CD14-positive monocyte (primary cell): Measurements from ENCODE around the gene VMP1. TPM values are rescaled to one million over a fixed set of nuclear protein-coding genes. Genes with fewer than 3 reads are reported as not detected.

Experiments
- DNase-seq, 3 donors: peaks; one replicate each; pipeline ENCODE4 v3.0.0-alpha.2; 2011 to 2022
- H2AFZ ChIP-seq: 2 replicates; pipeline ENCODE4 v1.6.0; 2012; ENCODE audit warnings: mild to moderate bottlenecking, low read depth, low read length, inconsistent platforms; ENCODE audit not compliant: insufficient read depth, poor library complexity, severe bottlenecking
- H3K27ac ChIP-seq, 2 donors: 1 replicate in 1 of 2; 2 replicates in 1 of 2; pipeline ENCODE4 v1.5.1; 2012 to 2013; ENCODE audit warnings: low read length in 2 of 2, control low read depth in 1 of 2, inconsistent platforms in 1 of 2, low read depth in 1 of 2, mild to moderate bottlenecking in 1 of 2
- H3K27me3 ChIP-seq, 2 donors: one replicate each; pipeline versions ENCODE4 v1.6.0 to v1.6.1; 2011 to 2013; ENCODE audit warnings: low read length in 2 of 2; ENCODE audit not compliant: control insufficient read depth in 2 of 2, insufficient read depth in 2 of 2
- H3K36me3 ChIP-seq, 2 donors: replicated peaks in 1 of 2; 1 replicate in 1 of 2; 2 replicates in 1 of 2; pipeline versions ENCODE4 v1.5.1 to v1.6.1; 2012 to 2013; ENCODE audit warnings: low read length in 2 of 2, control low read depth in 1 of 2, inconsistent platforms in 1 of 2, mild to moderate bottlenecking in 1 of 2; ENCODE audit not compliant: insufficient read depth in 2 of 2, control insufficient read depth in 1 of 2
- H3K4me1 ChIP-seq, 2 donors: 1 replicate in 1 of 2; 2 replicates in 1 of 2; pipeline versions ENCODE4 v1.5.1 to v1.6.1; 2012 to 2013; ENCODE audit warnings: low read length in 2 of 2, control low read depth in 1 of 2, inconsistent platforms in 1 of 2, mild to moderate bottlenecking in 1 of 2, moderate library complexity in 1 of 2; ENCODE audit not compliant: insufficient read depth in 2 of 2, control insufficient read depth in 1 of 2
- H3K4me2 ChIP-seq: replicated peaks from 2 replicates; pipeline ENCODE3; 2012; ENCODE audit warnings: low read length, moderate library complexity, mild to moderate bottlenecking; ENCODE audit not compliant: poor library complexity, severe bottlenecking; ENCODE audit errors: extremely low read depth
- H3K4me3 ChIP-seq, 3 experiments: fragments of 200-600 bp in 1 of 3; sonication (generic) in 1 of 3; replicated peaks in 1 of 3; 1 replicate in 2 of 3; 2 replicates in 1 of 3; pipeline ENCODE4 v1.5.1; 2011 to 2013; ENCODE audit warnings: low read length in 3 of 3, mild to moderate bottlenecking in 3 of 3, control low read depth in 2 of 3, low read depth in 2 of 3, inconsistent platforms in 1 of 3, moderate library complexity in 1 of 3
- H3K79me2 ChIP-seq: 2 replicates; pipeline ENCODE4 v1.6.0; 2012; ENCODE audit warnings: mild to moderate bottlenecking, control low read depth, inconsistent platforms, low read length, moderate library complexity; ENCODE audit not compliant: insufficient read depth
- H3K9ac ChIP-seq: 2 replicates; pipeline ENCODE4 v1.6.0; 2017; ENCODE audit warnings: low read length, mild to moderate bottlenecking; ENCODE audit not compliant: insufficient read depth, poor library complexity, severe bottlenecking
- H3K9me3 ChIP-seq, 2 donors: replicated peaks in 1 of 2; 1 replicate in 1 of 2; 2 replicates in 1 of 2; pipeline versions ENCODE4 v1.5.1 to v1.6.1; 2012 to 2013; ENCODE audit warnings: low read length in 2 of 2, control low read depth in 1 of 2; ENCODE audit not compliant: control insufficient read depth in 1 of 2, insufficient read depth in 1 of 2
- H4K20me1 ChIP-seq: 2 replicates; pipeline ENCODE4 v1.6.0; 2012; ENCODE audit warnings: mild to moderate bottlenecking, low read length, control low read depth, moderate library complexity; ENCODE audit not compliant: insufficient read depth
- H3K27ac Mint-ChIP-seq, 7 donors: one replicate each; pipeline ENCODE4 v1.8.0; 2020; ENCODE audit warnings: mild to moderate bottlenecking in 7 of 7, mixed read lengths in 7 of 7, moderate library complexity in 6 of 7, inconsistent platforms in 2 of 7
- H3K27me3 Mint-ChIP-seq, 3 donors: one replicate each; pipeline ENCODE4 v1.8.0; 2021 to 2022; ENCODE audit warnings: low read depth in 3 of 3, mild to moderate bottlenecking in 3 of 3, mixed read lengths in 3 of 3, moderate library complexity in 3 of 3, inconsistent platforms in 1 of 3
- H3K36me3 Mint-ChIP-seq, 2 donors: one replicate each; pipeline ENCODE4 v1.8.0; 2020; ENCODE audit warnings: mixed read lengths in 2 of 2, inconsistent platforms in 1 of 2, mild to moderate bottlenecking in 1 of 2
- H3K4me1 Mint-ChIP-seq: one replicate; pipeline ENCODE4 v1.8.0; 2020; ENCODE audit warnings: mild to moderate bottlenecking, mixed read lengths
- H3K4me3 Mint-ChIP-seq, 2 donors: one replicate each; pipeline ENCODE4 v1.8.0; 2020; ENCODE audit warnings: mild to moderate bottlenecking in 2 of 2, mixed read lengths in 2 of 2, moderate library complexity in 1 of 2
- H3K9me3 Mint-ChIP-seq, 7 donors: one replicate each; pipeline ENCODE4 v1.8.0; 2020 to 2022; ENCODE audit warnings: mixed read lengths in 7 of 7, mild to moderate bottlenecking in 6 of 7, moderate library complexity in 6 of 7, inconsistent platforms in 2 of 7
- WGBS: methylation state at CpG from one replicate; pipeline ENCODE4 v1.1.5; 2013; ENCODE audit warnings: missing lambda C conversion rate; ENCODE audit not compliant: insufficient coverage; 5-methylcytosine and 5-hydroxymethylcytosine counted together
- intact Hi-C, 2 donors: fragments of 100-400 bp; cut with micrococcal nuclease; formaldehyde crosslinking; loops; one replicate each; pipeline versions ENCODE4 v1.15.0 to v1.15.1; 2023
- polyA plus RNA-seq, 3 donors: library from polyadenylated mRNA; depleted of rRNA in 1 of 3; unstranded in 2 of 3; stranded (reverse) in 1 of 3; fragments of 300-500 nt in 2 of 3; fragments of >200 nt in 1 of 3; fragmentation: Illumina TruSeq in 2 of 3; gene quantifications; 1 replicate in 2 of 3; 2 replicates in 1 of 3; pipeline ENCODE4 v1.2.3, GENCODE V29; 2012 to 2021
- TF ChIP-seq, protein P1 (sequence below): fragments of 200-600 bp; IDR thresholded peaks from one replicate; pipeline ENCODE4 v1.8.0; 2022; ENCODE audit warnings: antibody characterized with exemption, mild to moderate bottlenecking

VMP1 gene
- polyA plus RNA-seq, 3 donors: 246 to 511 (median 386) TPM

DNA sequence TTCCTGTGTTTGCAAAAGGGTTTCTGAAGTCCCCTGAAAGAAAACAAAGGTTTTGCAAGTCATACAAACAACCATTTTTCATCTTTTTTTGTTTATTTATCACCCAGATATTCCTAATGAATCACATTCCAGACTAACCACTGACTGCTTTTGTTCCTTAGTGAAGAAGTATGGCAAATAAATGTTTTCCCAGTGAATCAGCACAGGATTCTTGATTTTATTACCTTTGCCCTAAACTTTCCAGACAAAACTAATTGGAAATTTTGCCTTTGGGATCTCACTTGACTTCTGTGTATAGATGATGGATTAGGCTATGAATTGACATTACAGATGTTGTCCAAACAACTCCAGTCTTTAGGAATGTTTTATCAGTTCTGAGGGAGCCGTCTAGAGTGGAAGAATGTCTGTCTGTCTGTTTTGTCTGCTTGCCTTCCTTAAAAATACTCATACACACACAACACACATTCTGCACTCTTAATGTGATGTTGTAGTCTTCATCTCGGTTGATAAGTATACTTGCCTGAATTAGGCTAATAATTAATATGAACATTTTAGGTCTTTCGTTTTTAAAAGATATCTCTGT lies 48.9 kb downstream of the VMP1 start:
- no peak overlapping the region for H3K4me2 ChIP-seq
- Mint-ChIP-seq H3K9me3 (peaks cover 0 to 10% (median 6%) of the 10 kb centered on the region in 7 donors), H3K4me1 (peaks cover 42% of the 10 kb centered on the region), H3K27me3 (peaks cover 0 to 1% (median 0%) of the 10 kb centered on the region in 3 donors), H3K4me3 (no peak overlapping the region), H3K27ac (peak overlapping the region in 2 of 7 donors; percentile 30 to 51), H3K36me3 (peaks cover 46 to 65% of the 10 kb centered on the region in 2 donors)
- peaks cover 4% of the 10 kb centered on the region for H4K20me1 ChIP-seq
- H3K79me2 ChIP-seq: peaks cover 73% of the 10 kb centered on the region
- no peak for DNase-seq
- H3K27me3 ChIP-seq: no peaks in the 10 kb centered on the region
- intact Hi-C loops: no loop called here
- no peak overlapping the region for H3K9ac ChIP-seq
- peaks cover 37 to 57% of the 10 kb centered on the region in 2 donors for H3K4me1 ChIP-seq
- H3K4me3 ChIP-seq: no peak overlapping the region
- H3K9me3 ChIP-seq: peaks cover 0 to 9% of the 10 kb centered on the region in 2 donors
- no CpG with 5 or more reads among the region's 3 CpGs for WGBS
- TF ChIP-seq, protein P1, sequence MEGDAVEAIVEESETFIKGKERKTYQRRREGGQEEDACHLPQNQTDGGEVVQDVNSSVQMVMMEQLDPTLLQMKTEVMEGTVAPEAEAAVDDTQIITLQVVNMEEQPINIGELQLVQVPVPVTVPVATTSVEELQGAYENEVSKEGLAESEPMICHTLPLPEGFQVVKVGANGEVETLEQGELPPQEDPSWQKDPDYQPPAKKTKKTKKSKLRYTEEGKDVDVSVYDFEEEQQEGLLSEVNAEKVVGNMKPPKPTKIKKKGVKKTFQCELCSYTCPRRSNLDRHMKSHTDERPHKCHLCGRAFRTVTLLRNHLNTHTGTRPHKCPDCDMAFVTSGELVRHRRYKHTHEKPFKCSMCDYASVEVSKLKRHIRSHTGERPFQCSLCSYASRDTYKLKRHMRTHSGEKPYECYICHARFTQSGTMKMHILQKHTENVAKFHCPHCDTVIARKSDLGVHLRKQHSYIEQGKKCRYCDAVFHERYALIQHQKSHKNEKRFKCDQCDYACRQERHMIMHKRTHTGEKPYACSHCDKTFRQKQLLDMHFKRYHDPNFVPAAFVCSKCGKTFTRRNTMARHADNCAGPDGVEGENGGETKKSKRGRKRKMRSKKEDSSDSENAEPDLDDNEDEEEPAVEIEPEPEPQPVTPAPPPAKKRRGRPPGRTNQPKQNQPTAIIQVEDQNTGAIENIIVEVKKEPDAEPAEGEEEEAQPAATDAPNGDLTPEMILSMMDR: no peak
- H2AFZ ChIP-seq: no peak overlapping the region
- H3K36me3 ChIP-seq: peaks cover 38 to 70% of the 10 kb centered on the region in 2 donors
- H3K27ac ChIP-seq: peak overlapping the region in 1 of 2 donors; percentile 30

DNA sequence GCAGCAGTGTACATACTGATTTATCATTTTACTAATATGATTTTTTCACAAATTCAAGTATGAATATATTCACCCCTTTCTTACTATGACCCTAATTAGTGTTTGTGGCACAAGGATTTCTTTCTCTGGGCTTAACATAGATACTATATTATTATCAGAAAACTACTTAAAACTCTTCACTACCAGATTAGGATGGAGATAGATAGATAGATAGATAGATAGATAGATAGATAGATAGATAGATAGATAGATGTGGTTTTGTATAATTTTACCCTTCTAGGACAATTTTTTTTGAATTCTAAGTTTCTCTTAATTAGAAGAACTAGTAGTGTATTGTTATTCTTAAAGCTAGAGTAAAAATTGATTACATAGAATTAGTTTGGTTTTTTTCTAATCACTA lies 49.6 kb downstream of the VMP1 start:
- DNase-seq: no peak
- TF ChIP-seq, protein P1: no peak
- Mint-ChIP-seq H3K9me3 (peaks cover 0 to 10% (median 6%) of the 10 kb centered on the region in 7 donors), H3K27ac (no peak overlapping the region), H3K36me3 (peaks cover 50 to 67% of the 10 kb centered on the region in 2 donors), H3K27me3 (no peaks in the 10 kb centered on the region), H3K4me3 (no peak overlapping the region), H3K4me1 (peaks cover 42% of the 10 kb centered on the region)
- Histone ChIP-seq H3K27ac (no peak overlapping the region), H3K36me3 (peaks cover 35 to 73% of the 10 kb centered on the region in 2 donors), H3K9me3 (peaks cover 0 to 9% of the 10 kb centered on the region in 2 donors), H3K4me2 (no peak overlapping the region), H2AFZ (no peak overlapping the region), H4K20me1 (peaks cover 4% of the 10 kb centered on the region), H3K9ac (no peak overlapping the region), H3K27me3 (no peaks in the 10 kb centered on the region), H3K79me2 (peaks cover 78% of the 10 kb centered on the region), H3K4me1 (peaks cover 30 to 54% of the 10 kb centered on the region in 2 donors), H3K4me3 (no peak overlapping the region)
- intact Hi-C loops: no loop called here
